ENCODE data around the gene FLT1.

FLT1 gene

GRCh38 chr13:28457521-28457920, 37.4 kb downstream of the FLT1 start:
- no peak for DNase-seq

- DNase-seq, result no peak
Observed at GRCh38 chr13:28455580-28456194, 39.2 kb downstream of the FLT1 start.

GRCh38 chr13:28452755-28453154, 42.2 kb downstream of the FLT1 start:
- no peak for DNase-seq

- DNase-seq, result no peak
Observed at GRCh38 chr13:28451482-28452217, 43.3 kb downstream of the FLT1 start.

GRCh38 chr13:28449826-28450773, 44.8 kb downstream of the FLT1 start:
- no peak for DNase-seq

GRCh38 chr13:28448651-28449358, 46.1 kb downstream of the FLT1 start:
- no peak for DNase-seq

GRCh38 chr13:28447989-28448388, 46.9 kb downstream of the FLT1 start:
- no peak for DNase-seq

GRCh38 chr13:28447206-28447605, 47.7 kb downstream of the FLT1 start:
- DNase-seq, result no peak

GRCh38 chr13:28442839-28443238, 52.1 kb downstream of the FLT1 start:
- DNase-seq, result no peak

GRCh38 chr13:28441529-28441928, 53.4 kb downstream of the FLT1 start:
- DNase-seq, result no peak

GRCh38 chr13:28440774-28441504, 54.0 kb downstream of the FLT1 start:
- DNase-seq, result no peak

GRCh38 chr13:28438598-28439334, 56.2 kb downstream of the FLT1 start:
- no peak for DNase-seq

- no peak for DNase-seq
Observed at GRCh38 chr13:28438067-28438466, 56.9 kb downstream of the FLT1 start.

GRCh38 chr13:28435917-28436316, 59.0 kb downstream of the FLT1 start:
- DNase-seq, result no peak

- no peak for DNase-seq
Observed at GRCh38 chr13:28434926-28435325, 60.0 kb downstream of the FLT1 start.

- DNase-seq, result no peak
Observed at GRCh38 chr13:28432816-28433560, 61.9 kb downstream of the FLT1 start.

- DNase-seq, result no peak
Observed at GRCh38 chr13:28429685-28430290, 65.1 kb downstream of the FLT1 start.

GRCh38 chr13:28429096-28429495, 65.8 kb downstream of the FLT1 start:
- DNase-seq, result no peak

GRCh38 chr13:28426381-28426780, 68.5 kb downstream of the FLT1 start:
- no peak for DNase-seq

- no peak for DNase-seq
Observed at GRCh38 chr13:28425793-28426192, 69.1 kb downstream of the FLT1 start.
